ELF-1 (cell line): Measurements from ENCODE around the gene TMTC1.

Experiments
- DNase-seq: peaks from one replicate; pipeline ENCODE4 v3.0.0-alpha.2; 2016; ENCODE audit warnings: low read depth, low spot score

Gene TMTC1

DNA sequence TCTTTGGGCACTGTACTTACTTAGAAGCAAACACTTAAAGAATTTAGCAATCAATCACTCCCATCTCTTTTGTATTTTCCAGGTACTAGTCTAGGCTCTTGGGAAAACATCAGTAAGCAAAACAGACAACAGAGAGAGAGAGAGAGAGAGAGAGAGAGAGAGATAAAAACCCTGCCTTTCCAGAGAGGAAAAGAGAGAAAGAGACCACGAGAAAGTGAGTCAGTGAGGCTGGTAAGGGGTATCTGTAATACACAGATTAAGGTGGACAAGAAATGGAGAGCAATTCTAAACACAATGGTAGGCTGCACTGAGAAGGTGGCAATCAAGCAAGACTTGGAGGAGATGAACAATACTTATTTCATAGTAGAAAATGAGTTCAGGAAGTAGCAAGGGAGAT is 166.3 kb downstream of the TMTC1 start:
- DNase-seq: no peak

DNA sequence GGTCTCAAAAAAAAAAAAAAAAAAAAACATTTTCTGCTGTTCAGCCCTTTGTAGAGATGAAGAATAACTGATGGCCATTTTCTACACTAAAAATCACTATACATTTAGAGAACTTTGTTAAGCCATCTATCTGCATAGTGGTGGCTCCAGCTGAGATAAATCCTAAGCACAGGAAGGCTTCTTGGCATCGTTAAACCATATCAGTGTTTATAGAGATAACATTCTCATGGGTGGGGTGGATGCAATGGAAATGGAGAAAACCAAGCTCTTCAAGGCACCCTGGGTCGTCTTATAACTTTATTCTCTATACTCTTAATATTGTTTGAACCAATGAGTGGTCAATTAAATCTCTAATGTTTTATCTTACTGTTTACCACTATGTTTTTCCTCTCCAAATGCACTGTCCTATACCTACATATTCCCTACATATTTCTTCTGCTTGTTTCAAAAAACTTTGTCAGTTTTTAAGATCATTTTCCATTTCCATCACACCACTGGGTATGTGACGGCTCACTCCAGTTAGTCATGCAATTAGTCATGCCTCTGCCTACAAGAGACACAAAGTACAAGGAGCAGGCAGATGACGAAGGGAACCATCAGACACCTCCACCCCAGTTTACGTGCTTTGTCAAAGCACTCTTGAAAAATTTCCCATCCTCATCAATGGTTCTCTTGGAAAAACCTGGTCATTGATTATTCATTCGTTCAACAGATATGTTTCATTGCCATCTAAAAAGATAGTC is 166.9 kb downstream of the TMTC1 start:
- DNase-seq: no peak

DNA sequence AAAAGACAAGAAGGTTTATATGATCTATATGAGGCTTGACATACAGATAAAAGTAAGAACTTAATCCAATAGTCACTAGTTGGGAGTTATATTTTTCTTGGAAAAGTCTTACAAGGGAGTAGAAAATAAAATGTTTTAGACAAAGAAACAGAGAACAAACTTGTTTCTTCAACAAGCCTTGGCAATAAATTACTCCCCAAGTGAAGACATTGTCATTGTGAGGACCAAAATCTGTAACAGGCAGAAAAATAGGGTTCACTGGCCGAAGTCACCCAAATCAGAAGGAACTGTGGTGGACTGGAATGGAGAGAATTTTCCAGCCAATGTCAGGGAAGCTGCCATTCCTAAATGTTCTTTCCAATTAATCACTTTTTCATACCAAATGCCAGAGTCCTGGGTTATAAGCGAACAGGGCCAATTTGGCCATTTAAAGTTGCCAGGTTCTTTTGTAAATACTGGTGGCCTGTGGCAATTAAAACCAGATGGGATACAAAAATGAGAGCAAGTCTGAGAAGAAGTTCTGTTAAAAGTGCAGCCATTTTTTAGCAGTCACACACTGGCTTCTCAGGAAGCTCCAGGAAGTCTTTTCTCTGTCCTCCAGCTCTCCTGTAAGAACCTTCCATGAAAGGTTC is 168.9 kb downstream of the TMTC1 start:
- no peak for DNase-seq

DNA sequence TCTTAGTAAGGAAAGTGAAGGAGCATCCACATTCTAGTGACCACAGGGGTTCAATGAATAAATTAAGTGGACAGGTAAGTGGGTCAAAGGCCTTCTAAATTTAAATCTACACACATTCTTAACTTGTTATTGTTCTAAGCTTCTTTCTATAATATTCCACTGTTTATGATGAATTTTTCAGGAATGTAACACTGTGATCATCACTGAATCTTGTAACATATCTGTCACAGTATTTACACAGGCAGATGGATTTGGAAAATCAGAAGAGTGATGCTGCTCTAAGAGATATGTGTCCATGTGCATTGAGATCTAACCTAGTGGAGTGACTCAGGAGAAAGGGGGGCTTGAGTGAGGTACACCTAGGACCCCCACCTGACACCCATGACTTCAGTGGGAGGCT is 170.8 kb downstream of the TMTC1 start:
- DNase-seq: no peak

DNA sequence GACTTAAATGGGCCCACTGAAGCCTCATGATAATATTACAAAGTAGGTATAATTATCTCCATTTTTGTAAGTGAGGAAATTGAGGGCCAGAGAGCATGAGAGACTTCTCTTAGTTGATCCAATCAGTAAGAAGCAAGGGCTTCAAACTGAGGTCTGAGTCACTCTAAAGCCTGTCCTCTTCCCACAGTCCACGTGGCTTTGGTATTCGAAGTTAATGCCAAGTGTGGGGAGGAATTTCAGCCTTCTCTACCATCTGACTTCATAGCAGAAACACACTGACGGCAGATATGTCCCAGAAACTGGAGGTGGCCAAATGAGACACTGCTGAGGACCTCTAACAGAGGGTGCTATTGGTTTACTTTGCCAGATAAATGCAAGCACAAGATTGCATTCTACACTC is 171.8 kb downstream of the TMTC1 start:
- DNase-seq: no peak

DNA sequence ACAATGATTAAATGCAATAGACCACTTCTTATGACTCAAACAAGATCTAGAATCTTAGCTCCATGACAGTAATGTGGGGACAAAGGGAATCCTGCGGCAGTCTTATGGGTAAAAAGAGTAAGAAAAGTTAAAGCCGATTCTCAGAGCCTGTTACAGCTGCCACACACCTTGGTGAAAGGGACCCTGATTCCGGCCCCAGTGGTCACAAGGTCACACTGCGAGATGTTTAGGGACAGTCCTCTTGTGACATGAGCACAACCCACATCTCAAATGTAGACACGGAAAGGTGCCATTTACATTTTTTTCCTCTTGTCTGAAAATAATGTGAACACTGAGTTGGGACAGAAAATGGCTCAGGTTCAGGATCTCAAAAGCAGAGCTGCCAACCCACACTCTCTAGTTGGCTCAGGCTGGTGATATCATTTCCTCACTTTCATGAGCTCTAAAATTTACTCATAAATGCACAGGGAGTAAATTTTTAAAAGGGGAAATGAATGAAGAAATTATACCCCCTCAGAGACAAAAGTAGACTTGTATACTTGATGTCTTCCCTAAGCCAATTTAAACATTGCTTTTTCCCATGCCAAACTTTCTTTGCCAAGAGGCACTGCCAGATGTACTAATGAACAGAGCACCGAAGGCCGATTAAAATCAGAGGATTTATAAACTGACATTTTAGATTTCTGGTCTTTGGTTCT is 173.1 kb downstream of the TMTC1 start:
- DNase-seq: no peak

DNA sequence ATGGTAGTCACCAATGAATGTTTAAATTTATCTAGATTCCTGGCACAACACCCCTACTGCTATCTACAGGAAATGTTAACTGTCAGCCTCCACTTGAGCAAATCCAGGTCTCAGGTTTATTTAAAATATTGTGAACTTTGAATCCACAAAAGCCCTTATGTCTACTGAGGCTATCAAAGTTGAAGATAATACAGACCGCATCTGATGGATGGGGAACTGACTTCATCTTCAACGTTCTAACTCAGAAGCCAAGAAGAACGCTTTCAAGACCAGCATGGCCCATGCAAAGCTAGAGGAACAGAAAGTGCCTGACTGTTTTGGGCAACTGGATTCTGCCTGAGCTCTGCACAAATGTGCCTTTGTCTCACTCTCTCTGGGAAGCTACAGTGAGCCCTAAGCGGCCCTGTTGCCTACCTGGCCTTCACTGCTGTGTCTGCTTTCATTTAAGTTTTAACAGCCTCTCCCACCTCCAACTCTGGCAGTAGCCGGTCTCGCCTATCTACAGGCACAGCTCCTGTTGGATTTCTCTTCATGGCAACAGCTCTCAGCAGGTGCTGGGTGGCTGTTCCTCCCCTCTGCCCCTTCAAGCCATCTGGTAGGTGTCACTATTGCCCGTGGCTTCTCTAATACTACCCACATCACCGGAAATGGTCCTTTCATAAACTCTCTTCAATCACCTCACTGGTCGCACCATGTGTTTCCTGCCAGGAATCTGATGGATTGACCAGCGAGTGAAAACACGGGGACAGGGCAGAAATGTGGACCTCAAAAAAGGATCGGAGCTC is 174.1 kb downstream of the TMTC1 start:
- no peak for DNase-seq

DNA sequence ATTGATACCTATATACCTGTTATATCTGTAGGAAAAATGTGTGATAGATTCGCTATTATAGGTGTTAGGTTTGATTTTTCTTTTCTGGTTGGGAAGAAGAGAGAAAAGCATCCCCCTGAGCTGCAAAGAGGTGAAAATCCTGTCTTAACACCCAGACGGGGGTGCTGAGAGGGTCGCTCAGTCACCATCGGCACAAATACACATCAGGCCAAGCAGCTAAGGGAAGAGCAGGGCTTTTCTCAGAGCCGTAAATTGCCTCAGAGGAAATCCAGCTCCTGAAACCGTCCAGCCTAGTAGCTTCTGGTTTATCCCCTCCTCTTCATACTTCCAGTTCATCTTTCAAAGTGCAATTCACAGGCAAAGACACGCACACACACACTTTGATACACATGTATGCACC is 175.2 kb downstream of the TMTC1 start:
- DNase-seq: no peak

DNA sequence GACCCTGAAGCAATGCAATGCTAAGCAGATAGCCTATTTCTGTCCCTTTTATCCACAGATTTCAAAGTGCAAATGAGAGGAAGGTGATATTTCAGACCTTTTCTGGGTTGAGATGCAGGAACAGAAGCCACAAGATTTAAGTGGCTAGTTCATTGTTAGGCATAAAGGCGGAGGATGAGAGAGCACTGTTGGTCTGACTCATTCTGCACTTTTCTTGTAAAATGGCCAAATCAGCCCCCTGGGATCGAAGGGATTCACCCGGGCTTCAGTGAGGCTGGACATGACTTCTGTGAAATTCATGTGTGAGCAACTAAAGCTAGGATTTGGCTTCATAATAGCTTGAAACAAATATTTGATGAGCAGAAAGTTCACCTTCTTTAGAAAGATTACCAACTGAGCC is 184.4 kb downstream of the TMTC1 start:
- no peak for DNase-seq

DNA sequence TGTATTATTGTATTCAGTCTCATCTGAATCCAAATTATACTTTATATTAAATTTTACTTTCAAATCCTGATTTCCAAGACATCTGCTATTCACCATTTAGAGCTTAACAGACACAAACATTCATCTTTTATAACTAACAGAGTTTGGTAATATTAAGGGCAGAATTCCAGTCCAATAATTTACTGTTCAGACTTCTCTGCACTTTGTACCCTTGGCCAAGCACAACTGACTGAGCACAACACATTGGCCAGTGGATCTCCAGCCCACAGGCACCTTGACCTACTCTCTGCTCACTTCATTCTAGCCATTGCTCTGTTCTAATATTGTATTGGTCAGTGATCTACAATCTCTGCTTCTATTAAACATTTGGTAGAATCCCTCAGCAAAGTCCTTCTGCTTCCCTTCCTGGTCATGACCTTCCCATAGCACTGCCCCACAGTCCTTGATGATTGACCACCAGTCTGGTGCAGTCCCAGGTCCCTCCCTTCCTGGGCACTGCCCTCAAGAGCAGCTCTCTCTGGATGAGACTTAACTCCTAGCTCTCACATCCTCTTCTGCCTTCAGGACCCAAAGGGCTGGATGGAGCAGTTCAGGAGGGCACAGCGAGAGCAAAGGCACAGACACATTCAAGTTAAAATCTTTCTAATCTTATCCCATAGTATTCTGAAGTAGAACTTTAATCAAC is 188.5 kb downstream of the TMTC1 start:
- DNase-seq: no peak

DNA sequence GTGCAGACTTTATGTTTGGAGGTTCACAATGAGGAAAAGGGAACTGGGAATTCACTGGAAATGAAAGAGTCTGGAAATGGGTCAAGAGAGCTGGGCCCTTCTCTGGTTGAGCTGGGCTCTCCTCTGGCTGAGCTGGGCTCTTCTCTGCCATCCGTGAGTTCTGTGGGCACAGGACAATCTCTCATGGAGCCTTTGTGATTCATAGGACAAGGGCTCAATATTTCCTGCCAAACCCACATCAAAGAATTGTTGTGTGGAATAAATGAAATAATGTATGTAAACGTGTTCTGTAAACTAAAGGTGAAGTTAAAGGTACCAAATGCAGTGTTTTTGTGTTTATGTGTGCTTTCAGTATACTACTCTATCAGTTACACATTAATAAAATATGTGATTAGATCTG is 190.7 kb downstream of the TMTC1 start:
- DNase-seq: no peak

DNA sequence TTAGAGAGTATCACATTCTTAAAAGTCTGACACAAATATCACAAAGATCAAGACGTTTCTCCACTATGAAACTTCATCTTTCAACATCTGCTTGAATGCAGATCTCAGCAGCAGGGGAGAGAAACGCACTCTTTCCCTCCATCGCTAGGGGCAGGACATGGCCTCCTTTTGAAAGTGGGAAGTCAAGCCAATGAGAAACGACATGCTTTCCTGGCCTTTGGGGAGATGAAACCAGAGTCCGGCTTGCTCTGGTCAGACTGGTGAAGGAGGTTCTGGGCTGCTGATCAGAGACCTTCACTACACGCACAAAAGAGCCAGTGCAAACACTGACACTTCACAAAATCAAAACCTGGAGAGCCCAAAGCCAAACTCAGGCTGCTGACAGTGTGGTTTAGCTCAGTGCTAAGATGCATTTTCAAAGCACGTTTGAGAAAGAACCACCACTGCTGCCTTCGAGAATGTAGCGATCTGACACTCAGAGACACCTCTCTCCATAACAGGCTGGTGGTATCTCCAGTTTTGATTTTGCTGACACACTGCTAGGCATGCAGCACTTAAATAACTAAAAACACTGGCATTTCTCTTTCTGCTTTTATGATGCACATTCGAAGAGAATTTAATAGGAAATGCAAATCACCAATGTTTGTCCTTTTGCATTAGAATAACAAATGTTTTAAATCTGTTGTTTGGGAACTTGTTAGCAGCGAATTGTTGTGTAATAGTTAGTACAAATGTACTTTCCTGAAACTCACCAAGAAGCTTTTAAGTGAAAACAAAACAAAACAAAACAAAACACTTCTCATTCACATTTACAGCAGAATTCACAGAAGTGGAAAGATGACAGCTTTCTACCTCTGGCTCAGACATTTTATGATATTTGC is 192.4 kb downstream of the TMTC1 start:
- DNase-seq: peak; percentile 77

DNA sequence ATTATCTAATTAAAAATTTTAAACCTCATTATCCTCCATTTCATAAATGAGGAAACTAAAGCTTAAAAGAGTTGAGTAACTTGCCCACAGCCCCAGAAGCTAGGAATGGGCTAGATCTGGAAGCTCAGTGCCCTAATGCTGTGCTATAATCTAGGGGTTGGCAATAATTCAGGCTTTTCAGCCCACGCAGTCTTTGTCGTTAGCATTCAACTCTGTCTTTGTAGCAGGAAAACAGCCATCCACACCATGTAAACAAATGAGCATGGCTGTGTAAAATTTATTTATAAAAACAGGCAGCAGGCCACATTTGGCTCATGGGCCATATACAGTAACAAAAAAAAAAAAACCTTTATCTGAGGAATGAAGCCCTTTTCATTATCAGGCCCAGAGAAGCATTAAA is 193.9 kb downstream of the TMTC1 start:
- no peak for DNase-seq

DNA sequence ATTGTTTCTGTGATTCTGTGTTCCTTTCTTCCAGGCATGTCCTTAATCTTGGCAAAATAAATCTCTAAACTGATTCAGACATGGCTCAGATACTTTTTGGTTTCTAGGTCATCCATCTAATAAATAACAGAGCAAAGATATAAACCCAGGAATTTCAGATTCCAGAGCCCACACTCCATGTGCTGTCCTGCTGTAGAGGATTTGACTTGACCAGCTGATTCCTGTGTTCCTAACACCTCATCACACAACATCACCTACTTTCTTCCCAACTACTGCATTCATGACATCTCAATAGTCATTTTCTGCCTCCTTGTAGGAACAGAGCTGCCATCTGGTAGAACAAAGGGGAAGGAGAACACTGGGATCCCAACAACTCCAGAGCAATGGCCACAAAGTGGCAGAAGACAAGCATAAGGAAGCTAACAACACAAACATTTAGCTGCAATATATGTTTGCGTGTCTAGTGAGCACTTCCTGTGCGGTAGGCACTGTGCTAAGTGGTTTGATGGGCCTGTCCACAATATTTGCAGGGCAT is 194.4 kb downstream of the TMTC1 start:
- no peak for DNase-seq

DNA sequence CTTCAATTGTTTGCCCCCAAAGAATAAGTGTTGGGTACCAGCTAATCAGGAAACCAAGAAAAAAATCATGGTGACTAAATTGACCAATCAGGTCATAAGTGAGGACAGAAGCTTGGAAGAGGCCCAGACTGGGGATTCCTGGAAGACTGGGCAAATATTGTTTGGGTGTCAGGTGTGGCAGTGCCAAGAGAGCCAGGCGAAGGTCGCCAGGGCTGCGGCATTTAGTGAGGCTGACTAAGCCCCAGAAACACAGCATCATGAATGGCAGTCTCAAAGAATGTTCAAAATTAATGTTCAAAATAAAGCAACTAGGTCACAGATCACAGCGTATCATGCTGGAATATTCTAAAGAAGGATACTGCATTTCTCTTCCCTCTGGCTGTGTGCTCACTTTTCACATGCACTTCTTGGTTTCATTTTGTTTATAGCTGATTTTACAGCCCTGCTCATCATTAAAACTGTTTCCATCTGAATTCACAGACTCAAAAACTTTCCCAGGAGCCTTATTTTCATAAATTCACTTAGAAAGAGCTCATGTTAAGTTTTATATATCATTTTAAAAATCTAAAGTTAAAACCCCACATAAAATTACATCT is 201.0 kb downstream of the TMTC1 start:
- no peak for DNase-seq

DNA sequence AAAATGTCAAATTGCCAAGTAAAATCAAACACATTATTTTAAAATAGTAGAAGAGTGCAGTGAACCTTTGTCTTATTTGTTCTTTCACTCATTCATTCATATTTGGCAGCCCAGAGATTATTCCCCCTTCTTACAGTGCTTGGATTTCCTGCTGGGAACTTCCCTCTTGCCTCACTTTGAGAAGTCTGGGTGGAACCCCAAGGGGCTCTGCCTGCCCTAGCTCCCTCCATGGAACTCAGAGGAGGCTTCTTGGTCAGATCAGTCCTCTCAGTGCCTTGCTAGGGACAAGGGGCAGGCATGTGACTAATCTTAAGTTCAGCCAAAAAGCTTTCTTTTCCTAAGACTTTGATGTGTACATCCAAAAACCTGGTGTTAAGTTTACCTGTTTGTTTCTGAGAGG is 201.6 kb downstream of the TMTC1 start:
- no peak for DNase-seq

DNA sequence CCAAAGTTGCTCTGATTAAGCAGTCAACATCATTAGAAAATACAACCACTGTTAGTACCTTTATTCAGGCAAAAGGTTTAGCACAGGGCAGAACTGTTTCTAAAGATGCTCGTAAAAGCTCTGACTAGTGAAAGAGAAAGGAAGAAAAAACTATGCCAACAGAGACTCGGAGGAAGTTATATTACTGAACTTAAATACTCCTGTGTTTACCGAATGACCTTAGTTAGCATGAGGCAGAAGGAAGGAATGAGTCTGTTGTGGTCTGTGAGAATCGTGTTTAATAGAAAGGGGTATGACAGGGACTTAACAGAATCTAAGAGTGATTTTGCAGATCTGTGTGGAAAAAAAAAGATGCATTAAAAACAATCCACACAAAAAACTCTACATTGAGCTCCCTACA is 202.1 kb downstream of the TMTC1 start:
- DNase-seq: no peak

DNA sequence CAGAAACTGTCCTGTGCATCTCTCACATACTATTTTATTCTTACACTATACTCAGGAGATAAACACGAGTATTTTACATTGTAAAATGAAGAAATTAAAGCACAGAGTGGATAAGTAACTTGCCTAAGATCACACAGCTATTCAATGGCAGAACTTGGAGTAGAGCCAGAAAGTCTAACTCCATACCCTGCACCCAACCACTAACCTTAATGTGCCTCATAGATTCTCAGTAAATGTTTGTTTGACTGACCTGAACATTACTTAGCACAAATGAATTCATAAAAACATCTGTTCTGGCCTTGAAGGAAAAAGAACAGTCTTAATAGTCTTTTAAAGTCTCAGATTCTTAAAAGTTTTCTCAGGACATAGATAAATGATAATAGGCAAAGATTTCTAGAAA is 202.8 kb downstream of the TMTC1 start:
- DNase-seq: no peak

DNA sequence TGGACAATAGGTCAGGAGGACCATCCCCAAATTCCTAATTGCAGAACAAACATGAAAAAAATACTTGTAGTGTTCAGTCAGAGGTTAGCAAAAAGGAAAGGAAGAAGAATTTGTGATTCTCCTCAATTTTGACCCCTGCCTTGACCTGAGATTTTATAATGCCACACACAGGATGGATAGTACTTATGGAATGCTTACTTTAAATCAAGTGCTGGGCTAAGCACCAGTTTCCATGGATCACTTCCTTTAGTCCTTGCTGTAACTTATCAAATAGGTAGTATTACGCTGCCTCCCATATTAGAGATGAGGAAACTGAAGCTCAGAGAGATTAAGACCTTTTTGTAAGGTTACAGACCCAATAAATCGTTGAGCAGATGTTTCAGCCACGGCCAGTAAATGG is 205.0 kb downstream of the TMTC1 start:
- DNase-seq: no peak

DNA sequence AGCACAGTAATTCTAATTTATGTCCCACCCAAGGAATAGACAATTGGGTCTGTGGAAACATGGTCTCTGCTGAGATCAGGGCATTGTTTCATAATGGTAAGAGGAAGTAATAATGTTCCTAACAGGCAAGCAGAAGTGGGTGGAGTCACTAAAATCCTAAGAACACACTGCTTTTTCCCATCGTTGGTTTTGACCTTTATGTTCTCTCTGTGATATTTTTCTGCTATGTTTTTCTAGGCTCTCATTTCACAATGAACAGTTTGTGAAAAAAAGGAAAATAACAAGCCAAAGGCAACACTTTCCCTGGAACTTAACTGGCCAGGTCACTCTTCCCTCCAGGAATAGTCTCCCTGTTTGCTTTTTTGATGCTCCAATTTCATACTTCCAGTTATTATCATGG is 205.7 kb downstream of the TMTC1 start:
- no peak for DNase-seq
